Esophagus squamous epithelium (tissue), 4 donors: ENCODE data around the gene SF3B3.
"Not testable (repeated sequence)": the region's sequence is repeated elsewhere in the genome, so short reads cannot be mapped to it uniquely, and the experiment has no call there.

ENCODE experiments used
- POLR2A ChIP-seq, 4 donors: fragments of 450-650 bp; IDR thresholded peaks; one replicate each; pipeline ENCODE4 v1.6.1; 2017; ENCODE audit warnings: antibody characterized with exemption in 4 of 4, mild to moderate bottlenecking in 4 of 4, moderate library complexity in 3 of 4
- TF ChIP-seq, protein P1 (sequence below), 6 experiments: fragments of 450-650 bp in 4 of 6; fragments of 200-600 bp in 2 of 6; sonication (generic) in 2 of 6; IDR thresholded peaks; one replicate each; pipeline ENCODE4 v1.5.1; 2016 to 2019; ENCODE audit warnings: antibody characterized with exemption in 6 of 6, mild to moderate bottlenecking in 4 of 6, moderate library complexity in 4 of 6

- TF ChIP-seq, protein P1, sequence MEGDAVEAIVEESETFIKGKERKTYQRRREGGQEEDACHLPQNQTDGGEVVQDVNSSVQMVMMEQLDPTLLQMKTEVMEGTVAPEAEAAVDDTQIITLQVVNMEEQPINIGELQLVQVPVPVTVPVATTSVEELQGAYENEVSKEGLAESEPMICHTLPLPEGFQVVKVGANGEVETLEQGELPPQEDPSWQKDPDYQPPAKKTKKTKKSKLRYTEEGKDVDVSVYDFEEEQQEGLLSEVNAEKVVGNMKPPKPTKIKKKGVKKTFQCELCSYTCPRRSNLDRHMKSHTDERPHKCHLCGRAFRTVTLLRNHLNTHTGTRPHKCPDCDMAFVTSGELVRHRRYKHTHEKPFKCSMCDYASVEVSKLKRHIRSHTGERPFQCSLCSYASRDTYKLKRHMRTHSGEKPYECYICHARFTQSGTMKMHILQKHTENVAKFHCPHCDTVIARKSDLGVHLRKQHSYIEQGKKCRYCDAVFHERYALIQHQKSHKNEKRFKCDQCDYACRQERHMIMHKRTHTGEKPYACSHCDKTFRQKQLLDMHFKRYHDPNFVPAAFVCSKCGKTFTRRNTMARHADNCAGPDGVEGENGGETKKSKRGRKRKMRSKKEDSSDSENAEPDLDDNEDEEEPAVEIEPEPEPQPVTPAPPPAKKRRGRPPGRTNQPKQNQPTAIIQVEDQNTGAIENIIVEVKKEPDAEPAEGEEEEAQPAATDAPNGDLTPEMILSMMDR (IDR thresholded peaks at IDR 0.05), result not testable (repeated sequence)
- TF ChIP-seq POLR2A (IDR thresholded peaks at IDR 0.05), result not testable (repeated sequence)
Observed at GRCh38 chr16:70529954-70530353, 6.3 kb downstream of the SF3B3 start.
